ENCODE measurements around the gene PLEKHM2. TPM values are rescaled to one million over a fixed set of nuclear protein-coding genes. Genes with fewer than 3 reads are reported as not detected.
A peak's percentile ranks its signal among the peaks of the same experiment; 100 is the strongest.

PLEKHM2 gene
- total RNA-seq, 1 donor from 2014 or later, result 90.9 TPM

GRCh38 chr1:15660151-15660550 lies 24.0 kb upstream of the PLEKHM2 start:
- DNase-seq, result no peak
- H3K9me3 ChIP-seq, result no peaks in the 10 kb centered on the region
- TF ChIP-seq CTCF (IDR thresholded peaks at IDR 0.05), result no peak
- H3K27me3 ChIP-seq, result no peaks in the 10 kb centered on the region
- peaks cover 66% of the 10 kb centered on the region for H3K36me3 ChIP-seq
- intact Hi-C loops (cut with DNase I), result no loop called here
- ATAC-seq, result no peak
- H3K27ac ChIP-seq, result no peak overlapping the region
- H3K4me3 ChIP-seq, result no peak overlapping the region
- no peaks in the 10 kb centered on the region for H3K4me1 ChIP-seq

- no peak overlapping the region for H3K27ac ChIP-seq
- peaks cover 43% of the 10 kb centered on the region for H3K36me3 ChIP-seq
- H3K4me3 ChIP-seq, result no peak overlapping the region
- intact Hi-C loops (cut with DNase I), result no loop called here
- no peaks in the 10 kb centered on the region for H3K27me3 ChIP-seq
- no peaks in the 10 kb centered on the region for H3K4me1 ChIP-seq
- DNase-seq (no peak), ATAC-seq (no peak)
- H3K9me3 ChIP-seq, result no peaks in the 10 kb centered on the region
- no peak for TF ChIP-seq CTCF (IDR thresholded peaks at IDR 0.05)
Measured at GRCh38 chr1:15662477-15662876, 21.6 kb upstream of the PLEKHM2 start.

- no peaks in the 10 kb centered on the region for H3K27me3 ChIP-seq
- DNase-seq (no peak), ATAC-seq (no peak)
- intact Hi-C loops (cut with DNase I), result no loop called here
- TF ChIP-seq CTCF (IDR thresholded peaks at IDR 0.05), result no peak
- no peaks in the 10 kb centered on the region for H3K4me1 ChIP-seq
- no peaks in the 10 kb centered on the region for H3K9me3 ChIP-seq
- no peak overlapping the region for H3K4me3 ChIP-seq
- peaks cover 34% of the 10 kb centered on the region for H3K36me3 ChIP-seq
- no peak overlapping the region for H3K27ac ChIP-seq
Measured at GRCh38 chr1:15663925-15664324, 20.2 kb upstream of the PLEKHM2 start.

- ATAC-seq, result no peak
- no peaks in the 10 kb centered on the region for H3K36me3 ChIP-seq
- no peak overlapping the region for H3K27ac ChIP-seq
- H3K27me3 ChIP-seq, result no peaks in the 10 kb centered on the region
- no peaks in the 10 kb centered on the region for H3K4me1 ChIP-seq
- DNase-seq, result no peak
- intact Hi-C loops (cut with DNase I), result no loop called here
- TF ChIP-seq CTCF (IDR thresholded peaks at IDR 0.05), result no peak
- no peak overlapping the region for H3K4me3 ChIP-seq
- no peaks in the 10 kb centered on the region for H3K9me3 ChIP-seq
Measured at GRCh38 chr1:15667362-15667761, 16.8 kb upstream of the PLEKHM2 start.

- no peak overlapping the region for H3K27ac ChIP-seq
- no peaks in the 10 kb centered on the region for H3K9me3 ChIP-seq
- intact Hi-C loops (cut with DNase I), result no loop called here
- no peaks in the 10 kb centered on the region for H3K36me3 ChIP-seq
- no peaks in the 10 kb centered on the region for H3K4me1 ChIP-seq
- ATAC-seq (no peak), DNase-seq (no peak)
- H3K27me3 ChIP-seq, result no peaks in the 10 kb centered on the region
- no peak for TF ChIP-seq CTCF (IDR thresholded peaks at IDR 0.05)
- no peak overlapping the region for H3K4me3 ChIP-seq
Measured at GRCh38 chr1:15668089-15668754, 15.9 kb upstream of the PLEKHM2 start.

- Histone ChIP-seq H3K9me3 (no peaks in the 10 kb centered on the region), H3K4me1 (no peaks in the 10 kb centered on the region), H3K36me3 (no peaks in the 10 kb centered on the region), H3K4me3 (no peak overlapping the region), H3K27me3 (no peaks in the 10 kb centered on the region), H3K27ac (no peak overlapping the region)
- ATAC-seq, result no peak
- intact Hi-C loops (cut with DNase I), result no loop called here
- DNase-seq, result peak; percentile 37
- TF ChIP-seq CTCF (IDR thresholded peaks at IDR 0.05), result no peak
Measured at GRCh38 chr1:15669074-15669473, 15.0 kb upstream of the PLEKHM2 start.

All from upper lobe of right lung (tissue), 1 donor.